Measurements from ENCODE around the gene ADISSP.
"Not testable (repeated sequence)": the region's sequence is repeated elsewhere in the genome, so short reads cannot be mapped to it uniquely, and the experiment has no call there.

The ADISSP gene

DNA sequence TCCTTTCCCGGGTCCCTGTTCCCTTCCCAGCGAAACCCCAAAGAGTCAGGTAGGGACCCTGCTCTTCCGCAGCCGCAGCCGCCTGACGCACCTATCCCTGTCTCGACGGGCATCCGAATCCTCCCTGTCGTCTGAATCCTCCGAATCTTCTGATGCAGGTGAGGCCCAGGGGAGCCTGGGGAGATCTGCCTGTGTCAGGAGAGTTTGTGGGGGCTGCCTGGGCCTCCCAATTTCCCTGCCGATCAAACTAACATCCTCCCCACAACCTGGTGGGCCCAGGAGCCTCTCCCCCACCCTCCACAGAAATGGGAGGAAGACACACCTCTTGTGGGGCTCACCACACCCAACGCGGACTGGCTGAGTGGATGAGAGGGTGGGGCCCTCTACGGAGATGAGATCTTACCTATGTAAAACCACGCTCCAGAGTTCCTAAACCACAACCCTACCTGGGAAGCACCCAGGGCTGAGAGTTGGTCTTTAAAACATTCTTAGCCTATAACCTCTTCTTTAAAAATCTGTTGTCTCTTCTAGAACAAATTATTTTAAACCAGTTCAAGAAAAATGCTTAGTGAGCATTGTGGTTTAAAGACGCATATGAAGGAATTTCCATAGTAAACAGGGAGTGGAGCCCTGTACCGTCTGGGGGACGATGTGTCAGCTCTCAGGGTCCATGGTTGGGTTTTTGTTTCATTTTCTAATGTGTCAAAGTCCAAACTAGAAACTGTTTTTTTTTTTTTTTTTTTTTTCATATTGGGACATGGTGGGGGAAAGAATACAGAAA is 30.2 kb upstream of the ADISSP start:
- DNase-seq (ENCODE audit: low read depth in 4 of 4, low spot score in 1 of 4), result no peak

DNA sequence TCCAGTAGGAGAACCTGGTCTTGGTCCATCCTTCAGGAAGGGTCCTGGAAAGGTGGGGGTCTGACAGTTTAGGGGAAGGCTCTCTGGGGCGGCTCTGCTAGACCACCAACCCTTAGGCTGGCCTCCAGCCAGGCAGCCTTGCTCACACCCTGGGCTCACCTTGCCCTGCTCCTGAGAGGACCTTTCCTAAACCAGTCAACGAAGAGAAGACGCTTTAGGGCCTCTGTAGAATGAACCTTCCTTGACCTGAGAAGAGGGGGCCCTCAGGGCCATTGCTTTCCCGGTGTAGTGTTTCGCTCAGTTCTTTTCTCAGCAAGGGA is 29.6 kb upstream of the ADISSP start:
- no peak for DNase-seq (ENCODE audit: low read depth in 4 of 4, low spot score in 1 of 4)

DNA sequence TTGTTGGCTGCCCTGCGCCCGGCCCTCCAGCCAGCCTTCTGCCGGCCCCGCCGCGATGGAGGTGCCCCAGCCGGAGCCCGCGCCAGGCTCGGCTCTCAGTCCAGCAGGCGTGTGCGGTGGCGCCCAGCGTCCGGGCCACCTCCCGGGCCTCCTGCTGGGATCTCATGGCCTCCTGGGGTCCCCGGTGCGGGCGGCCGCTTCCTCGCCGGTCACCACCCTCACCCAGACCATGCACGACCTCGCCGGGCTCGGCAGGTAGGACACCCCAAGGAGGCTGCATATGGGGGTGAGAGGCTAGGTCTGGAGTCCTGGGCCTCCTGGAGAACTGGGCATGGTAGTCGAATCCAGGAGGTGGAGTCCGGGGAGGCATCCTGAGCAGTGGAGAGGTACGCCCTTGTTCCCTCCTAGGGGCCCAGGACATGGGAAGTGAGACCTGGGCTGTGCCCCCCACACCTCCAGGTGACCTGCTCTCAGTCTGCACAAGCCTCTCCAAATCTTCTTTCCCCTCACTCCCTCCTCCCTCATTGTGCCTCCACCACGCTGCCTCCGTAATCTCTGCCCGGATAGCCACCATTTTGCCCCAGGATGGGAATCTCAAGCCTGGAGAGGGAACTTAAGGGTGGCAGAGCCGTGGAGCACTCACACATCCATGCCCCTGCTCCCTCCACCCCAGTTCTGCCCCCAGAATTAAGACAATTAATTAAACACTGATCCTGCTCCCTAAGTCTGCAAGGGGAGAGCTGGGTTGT is 29.1 kb upstream of the ADISSP start:
- DNase-seq (ENCODE audit: low read depth in 4 of 4, low spot score in 1 of 4), result no peak

- DNase-seq (ENCODE audit: low read depth in 4 of 4, low spot score in 1 of 4), result peak; percentile 68 to 91 (median 78)
These were observed 28.2 kb upstream of the ADISSP start, which contains the start of gene CDC25B for GRCh38 chr20:3795511-3796468. TSS of gene CDC25B (plus strand) at chr20:3796310. CDS start at chr20:3796532, 222 bp downstream.

DNA sequence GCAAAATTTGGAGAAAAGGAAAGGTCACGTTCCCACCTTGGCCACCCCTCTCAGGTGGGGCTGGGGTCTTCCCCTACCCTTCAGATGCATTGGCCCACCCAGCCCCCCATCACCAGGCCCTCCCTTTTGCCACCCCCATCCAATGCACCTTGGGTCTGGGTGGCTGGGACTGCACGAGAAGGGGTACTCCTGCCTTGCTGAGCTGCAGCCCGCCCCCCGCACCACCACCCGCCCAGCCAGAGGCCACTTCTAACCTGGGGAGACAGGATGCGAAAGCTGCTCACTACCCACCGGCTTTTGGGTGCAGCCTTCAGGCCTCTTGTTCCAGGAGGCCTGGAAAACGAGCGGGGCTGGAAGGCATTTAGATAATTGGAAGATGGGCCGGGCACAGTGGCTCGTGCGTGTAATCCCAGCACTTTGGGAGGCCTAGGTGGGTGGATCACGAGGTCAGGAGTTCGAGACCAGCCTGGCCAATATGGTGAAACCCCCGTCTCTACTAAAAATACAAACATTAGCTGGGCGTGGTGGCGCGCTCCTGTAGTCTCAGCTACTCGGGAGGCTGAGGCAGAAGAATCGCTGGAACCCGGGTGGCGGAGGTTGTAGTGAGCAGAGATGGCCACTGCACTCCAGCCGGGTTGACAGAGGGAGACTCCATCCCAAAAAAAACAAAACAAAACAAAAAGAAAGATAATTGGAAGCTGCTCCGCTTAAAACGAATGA is 27.3 kb upstream of the ADISSP start:
- DNase-seq (ENCODE audit: low read depth in 4 of 4, low spot score in 1 of 4), result no peak

- not testable (repeated sequence) for DNase-seq (ENCODE audit: low read depth in 4 of 4, low spot score in 1 of 4)
These were observed 26.6 kb upstream of the ADISSP start for GRCh38 chr20:3794168-3794567.

GRCh38 chr20:3789201-3789600 is 21.6 kb upstream of the ADISSP start:
- DNase-seq (ENCODE audit: low read depth in 4 of 4, low spot score in 1 of 4), result not testable (repeated sequence)

DNA sequence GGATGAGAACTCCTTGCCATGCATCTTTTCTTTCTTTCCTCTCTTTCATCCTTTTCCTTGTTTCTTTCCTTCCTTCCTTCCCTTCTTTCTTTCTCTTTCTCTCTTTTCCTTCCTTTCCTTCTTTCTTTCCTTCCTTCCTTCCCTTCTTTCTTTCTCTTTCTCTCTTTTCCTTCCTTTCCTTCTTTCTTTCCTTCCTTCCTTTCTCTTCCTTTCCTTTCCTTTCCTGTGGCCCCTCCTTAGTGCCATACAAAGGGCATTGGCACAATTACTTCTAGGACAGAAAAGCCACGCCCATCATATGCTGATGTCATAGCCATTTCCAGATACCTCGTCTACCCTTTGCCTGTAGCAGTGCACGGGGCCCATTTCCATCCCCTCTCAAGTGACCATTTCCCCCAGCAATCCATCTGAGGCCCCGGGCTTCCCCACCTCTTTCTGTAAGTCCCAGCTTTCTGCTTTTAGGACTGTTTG is 21.2 kb upstream of the ADISSP start:
- DNase-seq (ENCODE audit: low read depth in 4 of 4, low spot score in 1 of 4), result no peak

GRCh38 chr20:3787324-3788014 is 19.9 kb upstream of the ADISSP start:
- no peak for DNase-seq (ENCODE audit: low read depth in 4 of 4, low spot score in 1 of 4)

DNA sequence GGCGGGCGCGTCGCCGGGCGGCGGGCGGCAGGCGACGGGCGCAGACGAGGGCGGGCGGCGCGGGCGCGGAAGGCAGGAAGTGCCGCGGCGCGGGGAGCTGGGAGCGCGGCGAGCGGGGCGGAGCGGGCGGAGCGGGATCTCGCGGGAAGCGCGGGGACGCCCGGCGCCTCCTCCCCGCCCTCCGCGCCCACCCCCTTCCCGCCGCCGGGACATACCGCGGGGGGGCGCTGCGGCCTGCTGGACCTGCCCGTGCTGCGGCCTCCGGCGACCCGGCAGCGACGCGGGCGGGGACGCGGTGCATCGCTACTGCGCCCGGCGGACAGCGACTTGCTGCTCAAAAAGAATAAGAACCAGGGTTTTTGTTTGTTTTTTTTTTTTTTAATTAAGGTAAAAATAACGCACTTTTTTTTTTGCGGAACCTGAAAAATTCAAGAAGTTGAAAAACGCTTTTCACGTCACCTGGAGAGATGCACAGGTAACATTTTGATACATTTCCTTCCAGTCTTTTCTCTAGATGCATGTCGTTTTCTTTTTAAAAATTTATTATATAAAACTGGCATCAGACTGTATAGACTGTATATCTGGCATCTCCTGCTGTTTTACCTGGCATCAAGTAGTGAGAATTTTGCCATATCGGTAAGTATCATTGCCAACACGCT is 19.2 kb upstream of the ADISSP start, which contains the start of gene CENPB:
TSS of gene CENPB (minus strand) at position 76 of the 659 bp plus-strand sequence. CDS start 257 bp downstream, outside the sequence.
- peak; percentile 77 to 90 (median 82) for DNase-seq (ENCODE audit: low read depth in 4 of 4, low spot score in 1 of 4)

DNA sequence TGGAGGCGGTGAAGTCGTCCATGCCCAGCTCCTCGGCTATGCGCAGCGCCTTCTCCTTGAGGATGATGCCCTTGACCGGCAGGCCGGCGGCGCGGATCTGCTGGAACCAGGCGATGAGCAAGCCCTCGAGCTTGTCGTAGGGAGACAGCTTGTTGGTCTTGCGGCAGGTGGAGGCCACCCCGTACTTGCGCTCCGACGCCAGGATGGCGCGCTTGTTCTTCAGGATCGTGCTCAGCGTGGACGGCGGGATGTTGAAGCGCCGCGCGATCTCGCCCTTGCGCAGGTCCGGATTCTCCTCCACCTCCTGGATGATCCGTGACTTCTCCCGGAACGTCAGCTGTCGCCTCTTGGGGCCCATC is 18.6 kb upstream of the ADISSP start:
- no peak for DNase-seq (ENCODE audit: low read depth in 4 of 4, low spot score in 1 of 4)

- DNase-seq (ENCODE audit: low read depth in 4 of 4, low spot score in 1 of 4), result no peak
These were observed 17.9 kb upstream of the ADISSP start for GRCh38 chr20:3785240-3786125.

DNA sequence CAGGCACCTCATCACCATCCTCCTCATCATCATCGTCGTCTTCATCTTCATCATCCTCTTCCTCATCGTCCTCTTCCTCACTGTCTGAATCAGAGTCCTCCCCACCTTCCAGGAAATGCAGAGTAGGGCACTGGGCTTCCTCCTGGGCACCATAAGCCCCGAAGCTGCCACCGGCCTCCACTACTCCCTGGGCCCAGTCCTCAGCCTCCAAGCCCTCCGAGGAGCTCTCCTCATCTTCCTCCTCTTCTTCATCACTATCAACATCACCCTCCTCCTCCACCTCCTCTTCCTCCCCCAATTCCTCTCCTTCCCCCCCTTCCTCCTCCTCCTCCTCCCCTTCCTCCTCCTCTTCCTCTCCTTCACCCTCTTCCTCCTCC is 17.3 kb upstream of the ADISSP start:
- no peak for DNase-seq (ENCODE audit: low read depth in 4 of 4, low spot score in 1 of 4)

- no peak for DNase-seq (ENCODE audit: low read depth in 4 of 4, low spot score in 1 of 4)
These were observed 16.8 kb upstream of the ADISSP start for GRCh38 chr20:3784216-3784853.

- no peak for DNase-seq (ENCODE audit: low read depth in 4 of 4, low spot score in 1 of 4)
These were observed 16.1 kb upstream of the ADISSP start for GRCh38 chr20:3783511-3784195.

DNA sequence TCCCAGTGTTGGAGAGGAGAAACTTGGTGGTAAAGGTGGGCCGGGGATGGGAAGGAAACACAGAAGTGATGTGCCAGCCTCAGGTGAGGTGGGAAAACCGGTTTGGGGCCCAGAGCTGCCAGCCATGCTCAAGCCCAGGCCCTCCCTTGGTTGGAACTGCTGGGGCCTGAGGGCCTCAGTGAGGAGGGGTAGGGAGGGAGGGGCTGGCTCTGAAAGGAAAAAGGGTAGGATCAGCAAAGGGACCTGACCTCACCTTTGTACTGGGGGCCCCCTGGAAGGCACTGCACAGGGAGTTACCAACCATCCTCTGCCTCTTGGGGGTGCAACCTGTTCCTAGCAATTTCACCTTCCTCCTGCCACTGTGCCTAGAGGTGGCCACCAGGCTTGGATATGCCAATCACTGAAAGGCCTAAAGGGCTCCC is 15.5 kb upstream of the ADISSP start:
- no peak for DNase-seq (ENCODE audit: low read depth in 4 of 4, low spot score in 1 of 4)

DNA sequence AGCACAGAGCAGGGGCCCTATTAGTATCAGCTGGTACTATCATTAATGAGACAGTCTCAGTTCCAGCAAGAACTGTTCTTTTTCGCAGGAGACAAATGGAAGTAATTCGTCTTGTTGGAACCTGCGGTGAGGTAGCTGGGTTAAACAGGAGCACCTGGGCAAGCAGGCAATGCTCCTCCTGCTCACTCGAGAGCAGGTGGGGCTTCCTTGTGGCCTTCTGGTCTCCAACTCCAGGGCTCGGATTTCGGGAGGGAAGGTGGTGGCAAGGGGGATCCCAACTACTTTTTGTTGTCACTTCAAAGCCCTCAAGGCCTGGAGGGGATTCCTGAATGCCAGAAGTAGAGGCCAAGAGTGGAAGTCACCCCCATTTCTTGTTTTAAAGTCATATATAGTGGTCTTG is 15.0 kb upstream of the ADISSP start:
- DNase-seq (ENCODE audit: low read depth in 4 of 4, low spot score in 1 of 4), result no peak

Measured in stimulated activated CD4-positive, alpha-beta T cell treated with anti-CD3 and anti-CD28 coated beads, Interleukin-1b, Interleukin-23, amount 100 ng/mL, for 24 hours (primary cell).